Colonic mucosa (tissue), 4 donors: ENCODE data around the gene AQP3. TPM values are rescaled to one million over a fixed set of nuclear protein-coding genes. Genes with fewer than 3 reads are reported as not detected.

Source experiments
- DNase-seq: peaks from one replicate; pipeline ENCODE4 v3.0.0-alpha.2; 2020
- H3K27ac ChIP-seq: fragments of 200-600 bp; one replicate; pipeline ENCODE4 v1.8.0; 2021
- H3K27me3 ChIP-seq: fragments of 200-600 bp; one replicate; pipeline ENCODE4 v1.8.0; 2021
- H3K36me3 ChIP-seq: fragments of 200-600 bp; one replicate; pipeline ENCODE4 v1.8.0; 2021
- H3K4me1 ChIP-seq: fragments of 200-600 bp; one replicate; pipeline ENCODE4 v1.8.0; 2021; ENCODE audit warnings: mild to moderate bottlenecking
- H3K4me3 ChIP-seq: fragments of 200-600 bp; one replicate; pipeline ENCODE4 v1.8.0; 2021
- H3K9ac ChIP-seq, 2 donors: one replicate each; pipeline ENCODE4 v1.7.0; 2013; ENCODE audit warnings: control low read depth in 2 of 2, low read depth in 2 of 2, low read length in 2 of 2
- H3K9me3 ChIP-seq: fragments of 200-600 bp; one replicate; pipeline ENCODE4 v1.8.0; 2021
- intact Hi-C: fragments of 100-400 bp; cut with DNase I; formaldehyde crosslinking; loops from one replicate; pipeline ENCODE4 v1.14.1; 2022
- total RNA-seq, 2 donors: library from RNA; stranded (reverse); fragmentation: NEBNext Ultra II Directional in 1 of 2; extraction: Animal tissue kit (Norgen Biotek cat#: 25700) in 1 of 2; gene quantifications; one replicate each; pipeline ENCODE4 v1.2.1, GENCODE V29; 2021
- TF ChIP-seq, protein P1 (sequence below): fragments of 200-600 bp; IDR thresholded peaks from one replicate; pipeline ENCODE4 v1.8.0; 2022; ENCODE audit warnings: antibody characterized with exemption, mild to moderate bottlenecking
- donor health status: healthy.
- donor health status: DM: no; HTN: no; CAD: no.
- donor health status: DM: no; HTN: no; CAD: no.

Gene AQP3
- total RNA-seq, 2 donors from 2014 or later = 7.2 to 13.3 TPM

DNA sequence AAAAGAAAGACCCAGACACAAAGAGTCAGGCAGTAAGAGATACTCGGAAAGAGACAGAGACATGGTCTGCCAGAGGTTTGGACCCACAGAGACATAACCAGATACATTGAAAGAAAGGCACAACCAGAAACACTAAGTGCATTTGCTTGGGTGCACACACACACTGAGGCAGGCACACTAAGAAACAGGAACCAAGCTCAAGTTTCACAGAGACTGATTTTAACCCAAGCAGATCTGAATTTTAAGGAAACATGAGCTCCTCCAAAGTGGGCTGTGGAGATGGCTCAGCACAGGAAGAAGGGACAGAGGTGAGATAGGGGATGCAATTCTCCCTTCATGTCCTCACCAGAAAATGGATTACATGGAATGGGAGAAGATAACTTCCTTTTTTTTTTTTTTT, 9.5 kb downstream of the AQP3 start:
- no peak overlapping the region for H3K4me3 ChIP-seq

GRCh38 chr9:33437205-33437604, 10.2 kb downstream of the AQP3 start:
- no peaks in the 10 kb centered on the region for H3K36me3 ChIP-seq
- intact Hi-C loops = no loop called here
- no peak overlapping the region for H3K4me3 ChIP-seq
- TF ChIP-seq, protein P1, sequence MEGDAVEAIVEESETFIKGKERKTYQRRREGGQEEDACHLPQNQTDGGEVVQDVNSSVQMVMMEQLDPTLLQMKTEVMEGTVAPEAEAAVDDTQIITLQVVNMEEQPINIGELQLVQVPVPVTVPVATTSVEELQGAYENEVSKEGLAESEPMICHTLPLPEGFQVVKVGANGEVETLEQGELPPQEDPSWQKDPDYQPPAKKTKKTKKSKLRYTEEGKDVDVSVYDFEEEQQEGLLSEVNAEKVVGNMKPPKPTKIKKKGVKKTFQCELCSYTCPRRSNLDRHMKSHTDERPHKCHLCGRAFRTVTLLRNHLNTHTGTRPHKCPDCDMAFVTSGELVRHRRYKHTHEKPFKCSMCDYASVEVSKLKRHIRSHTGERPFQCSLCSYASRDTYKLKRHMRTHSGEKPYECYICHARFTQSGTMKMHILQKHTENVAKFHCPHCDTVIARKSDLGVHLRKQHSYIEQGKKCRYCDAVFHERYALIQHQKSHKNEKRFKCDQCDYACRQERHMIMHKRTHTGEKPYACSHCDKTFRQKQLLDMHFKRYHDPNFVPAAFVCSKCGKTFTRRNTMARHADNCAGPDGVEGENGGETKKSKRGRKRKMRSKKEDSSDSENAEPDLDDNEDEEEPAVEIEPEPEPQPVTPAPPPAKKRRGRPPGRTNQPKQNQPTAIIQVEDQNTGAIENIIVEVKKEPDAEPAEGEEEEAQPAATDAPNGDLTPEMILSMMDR = no peak
- no peaks in the 10 kb centered on the region for H3K9me3 ChIP-seq
- H3K4me1 ChIP-seq = no peaks in the 10 kb centered on the region
- DNase-seq = no peak
- H3K27me3 ChIP-seq = no peaks in the 10 kb centered on the region
- no peak overlapping the region for H3K9ac ChIP-seq
- H3K27ac ChIP-seq = no peak overlapping the region

More for the DNA sequence above, 9.5 kb downstream of the AQP3 start:
- no peaks in the 10 kb centered on the region for H3K27me3 ChIP-seq
- no peaks in the 10 kb centered on the region for H3K36me3 ChIP-seq
- DNase-seq = no peak
- no peaks in the 10 kb centered on the region for H3K4me1 ChIP-seq
- no peak overlapping the region for H3K9ac ChIP-seq
- intact Hi-C loops = no loop called here
- TF ChIP-seq, protein P1 = no peak
- H3K9me3 ChIP-seq = no peaks in the 10 kb centered on the region
- H3K27ac ChIP-seq = no peak overlapping the region

GRCh38 chr9:33436445-33436844, 10.9 kb downstream of the AQP3 start:
- intact Hi-C loops = no loop called here
- TF ChIP-seq, protein P1 = no peak
- Histone ChIP-seq H3K4me3 (no peak overlapping the region), H3K9ac (no peak overlapping the region), H3K36me3 (no peaks in the 10 kb centered on the region), H3K9me3 (no peaks in the 10 kb centered on the region), H3K27me3 (no peaks in the 10 kb centered on the region), H3K4me1 (no peaks in the 10 kb centered on the region), H3K27ac (no peak overlapping the region)
- DNase-seq = no peak

- intact Hi-C loops = no loop called here
- TF ChIP-seq, protein P1 = no peak
- no peak overlapping the region for H3K4me3 ChIP-seq
- no peak overlapping the region for H3K9ac ChIP-seq
- H3K27me3 ChIP-seq = no peaks in the 10 kb centered on the region
- H3K27ac ChIP-seq = no peak overlapping the region
- no peaks in the 10 kb centered on the region for H3K4me1 ChIP-seq
- no peak for DNase-seq
- no peaks in the 10 kb centered on the region for H3K9me3 ChIP-seq
- H3K36me3 ChIP-seq = no peaks in the 10 kb centered on the region
Measured at GRCh38 chr9:33435821-33436277, 11.5 kb downstream of the AQP3 start.

DNA sequence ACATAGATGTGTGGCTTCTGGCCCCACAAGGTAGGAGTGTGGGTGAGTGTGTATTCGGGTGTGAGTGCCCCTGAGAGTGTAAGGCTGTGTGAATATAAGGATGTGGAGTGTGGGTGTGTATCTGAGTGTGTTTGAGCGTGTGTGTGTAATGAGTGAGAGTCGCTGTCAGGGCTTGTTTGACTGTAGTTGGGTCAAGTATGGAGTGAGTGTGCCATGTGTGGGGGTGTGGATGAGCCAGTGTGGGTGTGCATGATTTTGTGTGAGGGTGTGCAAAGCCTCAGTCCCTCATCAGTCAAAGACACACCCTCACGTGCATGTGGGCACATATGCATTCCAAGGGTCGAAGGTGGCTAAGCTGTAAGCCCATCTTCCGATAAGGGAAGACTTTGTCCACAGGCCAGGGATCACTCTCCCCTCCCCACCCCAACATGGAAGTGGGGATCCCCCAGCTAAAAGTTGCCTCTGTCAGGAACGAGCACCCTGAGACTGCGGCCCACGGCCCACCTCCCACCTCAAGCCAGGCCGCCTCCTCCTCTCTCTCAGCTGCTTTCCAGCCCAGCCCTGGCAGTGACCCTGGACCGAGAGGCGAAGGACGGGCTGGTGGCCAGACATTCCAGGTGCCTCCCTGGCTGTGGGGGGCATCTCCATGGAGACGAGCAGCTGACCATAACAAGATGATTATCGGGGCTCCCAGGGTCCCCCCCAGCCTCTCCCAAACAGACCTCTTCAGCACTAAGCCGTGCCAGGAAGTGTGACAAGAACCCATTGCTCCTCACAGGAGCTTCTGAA, 12.9 kb downstream of the AQP3 start:
- no peak overlapping the region for H3K27ac ChIP-seq
- TF ChIP-seq, protein P1 = no peak
- no peaks in the 10 kb centered on the region for H3K4me1 ChIP-seq
- no peak overlapping the region for H3K4me3 ChIP-seq
- no peak overlapping the region for H3K9ac ChIP-seq
- H3K27me3 ChIP-seq = no peaks in the 10 kb centered on the region
- H3K9me3 ChIP-seq = no peaks in the 10 kb centered on the region
- intact Hi-C loops = no loop called here
- DNase-seq = no peak
- no peaks in the 10 kb centered on the region for H3K36me3 ChIP-seq
